Measurements from ENCODE around the gene ATG12.
"Not testable (repeated sequence)": the region's sequence is repeated elsewhere in the genome, so short reads cannot be mapped to it uniquely, and the experiment has no call there.

Gene ATG12

GRCh38 chr5:115842089-115842935 lies 947 bp upstream of the ATG12 start:
- DNase-seq: no peak

- no peak for DNase-seq
Measured at GRCh38 chr5:115840873-115841272, 492 bp downstream of the ATG12 start.

GRCh38 chr5:115838885-115839518 lies 2.4 kb downstream of the ATG12 start:
- no peak for DNase-seq

GRCh38 chr5:115835481-115835880 lies 5.9 kb downstream of the ATG12 start:
- no peak for DNase-seq

- no peak for DNase-seq
Measured at GRCh38 chr5:115831163-115831768, 10.1 kb downstream of the ATG12 start.

GRCh38 chr5:115829913-115830312 lies 11.5 kb downstream of the ATG12 start:
- no peak for DNase-seq

- DNase-seq: no peak
Measured at GRCh38 chr5:115825948-115826347, 15.4 kb downstream of the ATG12 start.

GRCh38 chr5:115824983-115825382 lies 16.4 kb downstream of the ATG12 start:
- not testable (repeated sequence) for DNase-seq

- DNase-seq: no peak
Measured at GRCh38 chr5:115820846-115821245, 20.5 kb downstream of the ATG12 start.

GRCh38 chr5:115818821-115819220 lies 22.5 kb downstream of the ATG12 start:
- DNase-seq: no peak

- no peak for DNase-seq
Measured at GRCh38 chr5:115817386-115817785, 24.0 kb downstream of the ATG12 start.

GRCh38 chr5:115816226-115817081 lies 24.9 kb downstream of the ATG12 start, which contains the start of gene CDO1:
Gene CDO1, minus strand, starts transcription at chr5:115816659. Its CDS starts 262 bp downstream, at chr5:115816397.
- no peak for DNase-seq

- no peak for DNase-seq
Measured at GRCh38 chr5:115815693-115816225, 25.6 kb downstream of the ATG12 start.

GRCh38 chr5:115815006-115815692 lies 26.2 kb downstream of the ATG12 start:
- DNase-seq: no peak

GRCh38 chr5:115813719-115814118 lies 27.6 kb downstream of the ATG12 start:
- DNase-seq: no peak

- no peak for DNase-seq
Measured at GRCh38 chr5:115812372-115812771, 29.0 kb downstream of the ATG12 start.

GRCh38 chr5:115811406-115811805 lies 30.0 kb downstream of the ATG12 start:
- DNase-seq: no peak

GRCh38 chr5:115810761-115811160 lies 30.6 kb downstream of the ATG12 start:
- DNase-seq: no peak

- no peak for DNase-seq
Measured at GRCh38 chr5:115809946-115810345, 31.4 kb downstream of the ATG12 start.

GRCh38 chr5:115808066-115808465 lies 33.3 kb downstream of the ATG12 start:
- not testable (repeated sequence) for DNase-seq

GRCh38 chr5:115807654-115808052 lies 33.7 kb downstream of the ATG12 start:
- DNase-seq: no peak
